ENCODE data around the gene SZT2. TPM values are rescaled to one million over a fixed set of nuclear protein-coding genes. Genes with fewer than 3 reads are reported as not detected.

SZT2 gene
- total and polyA plus RNA-seq, 2 of the 13 experiments (the other 11 are each of a cell fraction or from before 2014, with no cell fraction given) = 8.0 to 8.8 TPM

- no peak for ATAC-seq
- CTCF ChIA-PET (ENCODE audit: low intra/inter-chr PET ratio, low total read pairs) = no interaction called here
- H2AFZ ChIP-seq (ENCODE audit: low read length) = no peak overlapping the region
- BruUV-seq (replicated peaks) = no TSS peak
- H3K79me2 ChIP-seq (ENCODE audit: insufficient read depth, low read length) = no peaks in the 10 kb centered on the region
- peaks cover 8 to 20% of the 10 kb centered on the region in 2 experiments; a peak in 4 of 5 replicates for H3K36me3 ChIP-seq (replicated peaks in 1 of 2; ENCODE audit: control insufficient read depth in 1 of 2, insufficient read depth in 2 of 2, low read length in 2 of 2)
- no peak overlapping the region for H3K27ac ChIP-seq (ENCODE audit: extremely low read length, insufficient read depth, low read length)
- no peak overlapping the region for H3K9ac ChIP-seq (ENCODE audit: insufficient read depth, low read depth, low read length)
- H3K4me1 ChIP-seq (ENCODE audit: insufficient read depth, low read length) = peaks cover 10% of the 10 kb centered on the region
- no peaks in the 10 kb centered on the region for H4K20me1 ChIP-seq (ENCODE audit: insufficient read depth, low read length)
- POLR2A ChIA-PET = no interaction called here
- H3K4me3 ChIP-seq (replicated peaks in 1 of 3; ENCODE audit: insufficient read depth in 1 of 3, low read depth in 2 of 3, low read length in 3 of 3) = no peak overlapping the region
- H3K4me2 ChIP-seq (ENCODE audit: low read depth, low read length) = no peak overlapping the region
- H3K9me3 ChIP-seq (ENCODE audit: low read length) = no peaks in the 10 kb centered on the region
- no peak for TF ChIP-seq ZNF772 (CRISPR knock-in tag; IDR thresholded peaks at IDR 0.05)
- no peak for TF ChIP-seq ZNF180 (CRISPR knock-in tag; IDR thresholded peaks at IDR 0.05; ENCODE audit: borderline replicate concordance, low read depth)
- TF ChIP-seq ARID5B (CRISPR knock-in tag; IDR thresholded peaks at IDR 0.05) = no peak
- no peak for TF ChIP-seq STAT5B (CRISPR knock-in tag; IDR thresholded peaks at IDR 0.05)
- no peak for TF ChIP-seq ZNF75D (CRISPR knock-in tag; IDR thresholded peaks at IDR 0.05; ENCODE audit: borderline replicate concordance)
- TF ChIP-seq SCMH1 (CRISPR knock-in tag; IDR thresholded peaks at IDR 0.05; ENCODE audit: borderline replicate concordance) = no peak
- no peak for TF ChIP-seq SKIL (CRISPR knock-in tag; IDR thresholded peaks at IDR 0.05; ENCODE audit: borderline replicate concordance)
- no peak for TF ChIP-seq KDM5B (CRISPR knock-in tag; IDR thresholded peaks at IDR 0.05; ENCODE audit: borderline replicate concordance)
- no peak for TF ChIP-seq PHF21A (CRISPR knock-in tag; IDR thresholded peaks at IDR 0.05)
- TF ChIP-seq NR3C1 (CRISPR knock-in tag; IDR thresholded peaks at IDR 0.05) = no peak
- no peak for TF ChIP-seq TSC22D2 (CRISPR knock-in tag; IDR thresholded peaks at IDR 0.05; ENCODE audit: borderline replicate concordance)
- no peak for TF ChIP-seq LBX2 (CRISPR knock-in tag; IDR thresholded peaks at IDR 0.05; ENCODE audit: borderline replicate concordance)
- no peak for TF ChIP-seq ZNF883 (CRISPR knock-in tag; IDR thresholded peaks at IDR 0.05; ENCODE audit: not compliant biosample characterization)
- TF ChIP-seq REL (CRISPR knock-in tag; conservative IDR thresholded peaks at IDR 0.05) = no peak
- TF ChIP-seq ELF1 (CRISPR knock-in tag; IDR thresholded peaks at IDR 0.05) = no peak
- FAIRE-seq = no peak
- in situ Hi-C loops (cut with HindIII; ENCODE audit: extremely low pct_ligation_motif_present, low pct_unique_long_range_greater_than_20kb) (loop anchor here (25.0 kb wide), 1 partner anchor 490 kb away; no protein-coding TSS in a partner anchor), intact Hi-C loops (cut with micrococcal nuclease; ENCODE audit: unreplicated experiment) (loop anchor here (5.0 kb wide), 1 partner anchor 525 kb away; no protein-coding TSS in a partner anchor)
- WGBS (ENCODE audit: low lambda C conversion rate) = 90% methylated on average over 6 of the region's 6 CpGs
- DNase-seq (ENCODE audit: low spot score) = no peak
- no peaks in the 10 kb centered on the region for H3K27me3 ChIP-seq (ENCODE audit: control insufficient read depth in 1 of 2, insufficient read depth in 2 of 2, low read length in 2 of 2)
Measured at GRCh38 chr1:43402089-43402865, 12.6 kb downstream of the SZT2 start.
